Upper lobe of right lung (tissue), 1 donor: ENCODE data around the gene SEC14L3. TPM values are rescaled to one million over a fixed set of nuclear protein-coding genes. Genes with fewer than 3 reads are reported as not detected.

Source experiments
- ATAC-seq: fragments of 200-7000 bp; cut with Tn5 transposase; one replicate; pipeline ENCODE4 v1.9.1; 2020; ENCODE audit warnings: mild to moderate bottlenecking, moderate library complexity
- DNase-seq: peaks from one replicate; pipeline ENCODE4 v3.0.0-alpha.2; 2020
- H3K27ac ChIP-seq: fragments of 200-600 bp; one replicate; pipeline ENCODE4 v1.8.0; 2022
- H3K27me3 ChIP-seq: fragments of 200-600 bp; one replicate; pipeline ENCODE4 v1.8.0; 2022; ENCODE audit warnings: mild to moderate bottlenecking
- H3K36me3 ChIP-seq: fragments of 200-600 bp; one replicate; pipeline ENCODE4 v1.8.0; 2022
- H3K4me1 ChIP-seq: fragments of 200-600 bp; one replicate; pipeline ENCODE4 v1.8.0; 2022
- H3K4me3 ChIP-seq: fragments of 200-600 bp; one replicate; pipeline ENCODE4 v1.8.0; 2022; ENCODE audit warnings: mild to moderate bottlenecking
- H3K9me3 ChIP-seq: fragments of 200-600 bp; one replicate; pipeline ENCODE4 v1.8.0; 2022
- intact Hi-C: fragments of 100-400 bp; cut with DNase I; formaldehyde crosslinking; loops from one replicate; pipeline ENCODE4 v1.11.0; 2022
- total RNA-seq: library from RNA; stranded (reverse); fragmentation: NEBNext Ultra II Directional; extraction: Animal tissue kit (Norgen Biotek cat#: 25700); gene quantifications from one replicate; pipeline ENCODE4 v1.2.1, GENCODE V29; 2021
- TF ChIP-seq, protein P1 (sequence below): fragments of 200-600 bp; IDR thresholded peaks from one replicate; pipeline ENCODE4 v1.8.0; 2022; ENCODE audit warnings: antibody characterized with exemption
- donor health status: DM: no; HTN: yes; CAD: no; lungs with severe emphysema.

The SEC14L3 gene
- total RNA-seq, 1 donor from 2014 or later = not detected

- DNase-seq = no peak
- TF ChIP-seq, protein P1, sequence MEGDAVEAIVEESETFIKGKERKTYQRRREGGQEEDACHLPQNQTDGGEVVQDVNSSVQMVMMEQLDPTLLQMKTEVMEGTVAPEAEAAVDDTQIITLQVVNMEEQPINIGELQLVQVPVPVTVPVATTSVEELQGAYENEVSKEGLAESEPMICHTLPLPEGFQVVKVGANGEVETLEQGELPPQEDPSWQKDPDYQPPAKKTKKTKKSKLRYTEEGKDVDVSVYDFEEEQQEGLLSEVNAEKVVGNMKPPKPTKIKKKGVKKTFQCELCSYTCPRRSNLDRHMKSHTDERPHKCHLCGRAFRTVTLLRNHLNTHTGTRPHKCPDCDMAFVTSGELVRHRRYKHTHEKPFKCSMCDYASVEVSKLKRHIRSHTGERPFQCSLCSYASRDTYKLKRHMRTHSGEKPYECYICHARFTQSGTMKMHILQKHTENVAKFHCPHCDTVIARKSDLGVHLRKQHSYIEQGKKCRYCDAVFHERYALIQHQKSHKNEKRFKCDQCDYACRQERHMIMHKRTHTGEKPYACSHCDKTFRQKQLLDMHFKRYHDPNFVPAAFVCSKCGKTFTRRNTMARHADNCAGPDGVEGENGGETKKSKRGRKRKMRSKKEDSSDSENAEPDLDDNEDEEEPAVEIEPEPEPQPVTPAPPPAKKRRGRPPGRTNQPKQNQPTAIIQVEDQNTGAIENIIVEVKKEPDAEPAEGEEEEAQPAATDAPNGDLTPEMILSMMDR = no peak
- no peaks in the 10 kb centered on the region for H3K27me3 ChIP-seq
- no peaks in the 10 kb centered on the region for H3K4me1 ChIP-seq
- H3K9me3 ChIP-seq = no peaks in the 10 kb centered on the region
- no peak for ATAC-seq
- intact Hi-C loops = no loop called here
- H3K36me3 ChIP-seq = peaks cover 29% of the 10 kb centered on the region
- H3K27ac ChIP-seq = no peak overlapping the region
- no peak overlapping the region for H3K4me3 ChIP-seq
Measured at GRCh38 chr22:30411780-30412179, 60.0 kb downstream of the SEC14L3 start.

Other genes starting within 250 kb of the SEC14L3 start
- gene LIF, start 225.3 kb downstream of the SEC14L3 start, total RNA-seq = 6.9 TPM
- gene OSM, start 205.2 kb downstream of the SEC14L3 start, total RNA-seq = 1.6 TPM
- gene CASTOR1, start 182.5 kb downstream of the SEC14L3 start, total RNA-seq = 15.9 TPM
- 29.6 TPM for gene TBC1D10A, start 145.1 kb downstream of the SEC14L3 start, total RNA-seq
- gene SF3A1, start 115.1 kb downstream of the SEC14L3 start, total RNA-seq = 164 TPM
- 2.7 TPM for gene CCDC157, start 115.0 kb downstream of the SEC14L3 start, total RNA-seq
- 16.5 TPM for gene RNF215, start 84.6 kb downstream of the SEC14L3 start, total RNA-seq
- gene SEC14L2, start 75.0 kb downstream of the SEC14L3 start, total RNA-seq = 7.1 TPM
- gene MTFP1, start 46.2 kb downstream of the SEC14L3 start, total RNA-seq = 11.3 TPM
- gene SEC14L4, start 33.7 kb upstream of the SEC14L3 start, total RNA-seq = 16.8 TPM
- gene SEC14L6, start 74.7 kb upstream of the SEC14L3 start, total RNA-seq = 17.2 TPM
- 2.5 TPM for gene GAL3ST1, start 102.6 kb upstream of the SEC14L3 start, total RNA-seq
- gene PES1, start 119.9 kb upstream of the SEC14L3 start, total RNA-seq = 46.5 TPM
- 43.4 TPM for gene TCN2, start 135.2 kb upstream of the SEC14L3 start, total RNA-seq
- 2.9 TPM for gene SLC35E4, start 163.8 kb upstream of the SEC14L3 start, total RNA-seq
- 19.3 TPM for gene DUSP18, start 195.9 kb upstream of the SEC14L3 start, total RNA-seq
- 6.0 TPM for gene OSBP2, start 222.9 kb upstream of the SEC14L3 start, total RNA-seq